ENCODE results near the gene POLE. TPM values are rescaled to one million over a fixed set of nuclear protein-coding genes. Genes with fewer than 3 reads are reported as not detected.

The POLE gene
- total RNA-seq, 2 donors from 2014 or later = 41.3 to 45.7 TPM

- Histone ChIP-seq H3K9me3 (no peaks in the 10 kb centered on the region), H3K27me3 (replicated peaks; ENCODE audit: insufficient read depth) (no peaks in the 10 kb centered on the region), H3K36me3 (peaks cover 70% of the 10 kb centered on the region), H3K27ac (no peak overlapping the region), H3K4me3 (no peak overlapping the region), H3K4me1 (ENCODE audit: control insufficient read depth in 1 of 2, low read depth in 2 of 2) (no peaks in the 10 kb centered on the region)
- TF ChIP-seq CTCF (IDR thresholded peaks at IDR 0.05) = no peak
- no peak for ATAC-seq (ENCODE audit: insufficient number of reproducible peaks, low FRiP score, low read depth)
- DNase-seq (ENCODE audit: low spot score) = no peak
Measured at GRCh38 chr12:132664206-132665148, 22.7 kb downstream of the POLE start.

- H3K4me1 ChIP-seq (ENCODE audit: control insufficient read depth in 1 of 2, low read depth in 2 of 2) = no peaks in the 10 kb centered on the region
- no peak overlapping the region for H3K27ac ChIP-seq
- peaks cover 73% of the 10 kb centered on the region for H3K36me3 ChIP-seq
- TF ChIP-seq CTCF (IDR thresholded peaks at IDR 0.05) = no peak
- ATAC-seq (ENCODE audit: insufficient number of reproducible peaks, low FRiP score, low read depth) (no peak), DNase-seq (ENCODE audit: low spot score) (no peak)
- no peaks in the 10 kb centered on the region for H3K27me3 ChIP-seq (replicated peaks; ENCODE audit: insufficient read depth)
- no peak overlapping the region for H3K4me3 ChIP-seq
- no peaks in the 10 kb centered on the region for H3K9me3 ChIP-seq
Measured at GRCh38 chr12:132662901-132663755, 24.0 kb downstream of the POLE start.

GRCh38 chr12:132661972-132662371 lies 25.2 kb downstream of the POLE start:
- ATAC-seq (ENCODE audit: insufficient number of reproducible peaks, low FRiP score, low read depth) = no peak
- peaks cover 71% of the 10 kb centered on the region for H3K36me3 ChIP-seq
- no peak for DNase-seq (ENCODE audit: low spot score)

GRCh38 chr12:132660996-132661395 lies 26.1 kb downstream of the POLE start:
- DNase-seq (ENCODE audit: low spot score) (no peak), ATAC-seq (ENCODE audit: insufficient number of reproducible peaks, low FRiP score, low read depth) (no peak)
- H3K36me3 ChIP-seq = peaks cover 69% of the 10 kb centered on the region
- TF ChIP-seq CTCF (IDR thresholded peaks at IDR 0.05) = no peak
- H3K4me3 ChIP-seq = no peak overlapping the region
- no peaks in the 10 kb centered on the region for H3K9me3 ChIP-seq
- no peaks in the 10 kb centered on the region for H3K4me1 ChIP-seq (ENCODE audit: control insufficient read depth in 1 of 2, low read depth in 2 of 2)
- no peak overlapping the region for H3K27ac ChIP-seq
- no peaks in the 10 kb centered on the region for H3K27me3 ChIP-seq (replicated peaks; ENCODE audit: insufficient read depth)

More at GRCh38 chr12:132661972-132662371, 25.2 kb downstream of the POLE start:
- no peak overlapping the region for H3K4me3 ChIP-seq
- no peaks in the 10 kb centered on the region for H3K9me3 ChIP-seq
- H3K27me3 ChIP-seq (replicated peaks; ENCODE audit: insufficient read depth) = no peaks in the 10 kb centered on the region
- TF ChIP-seq CTCF (IDR thresholded peaks at IDR 0.05) = no peak
- H3K4me1 ChIP-seq (ENCODE audit: control insufficient read depth in 1 of 2, low read depth in 2 of 2) = no peaks in the 10 kb centered on the region
- H3K27ac ChIP-seq = no peak overlapping the region

GRCh38 chr12:132660052-132660451 lies 27.1 kb downstream of the POLE start:
- Histone ChIP-seq H3K4me3 (no peak overlapping the region), H3K36me3 (peaks cover 67% of the 10 kb centered on the region), H3K27me3 (replicated peaks; ENCODE audit: insufficient read depth) (no peaks in the 10 kb centered on the region), H3K9me3 (no peaks in the 10 kb centered on the region), H3K4me1 (ENCODE audit: control insufficient read depth in 1 of 2, low read depth in 2 of 2) (no peaks in the 10 kb centered on the region), H3K27ac (no peak overlapping the region)
- TF ChIP-seq CTCF (IDR thresholded peaks at IDR 0.05) = no peak
- no peak for ATAC-seq (ENCODE audit: insufficient number of reproducible peaks, low FRiP score, low read depth)
- no peak for DNase-seq (ENCODE audit: low spot score)

Measured in thoracic aorta (tissue), 2 donors.